ENCODE results near the gene TRIM61. TPM values are rescaled to one million over a fixed set of nuclear protein-coding genes. Genes with fewer than 3 reads are reported as not detected.

TRIM61 gene
- total and polyA plus RNA-seq, 9 of the 15 experiments (the other 6 are each of a cell fraction or from before 2014, with no cell fraction given), result 0.07 to 0.92 (median 0.42) TPM

DNA sequence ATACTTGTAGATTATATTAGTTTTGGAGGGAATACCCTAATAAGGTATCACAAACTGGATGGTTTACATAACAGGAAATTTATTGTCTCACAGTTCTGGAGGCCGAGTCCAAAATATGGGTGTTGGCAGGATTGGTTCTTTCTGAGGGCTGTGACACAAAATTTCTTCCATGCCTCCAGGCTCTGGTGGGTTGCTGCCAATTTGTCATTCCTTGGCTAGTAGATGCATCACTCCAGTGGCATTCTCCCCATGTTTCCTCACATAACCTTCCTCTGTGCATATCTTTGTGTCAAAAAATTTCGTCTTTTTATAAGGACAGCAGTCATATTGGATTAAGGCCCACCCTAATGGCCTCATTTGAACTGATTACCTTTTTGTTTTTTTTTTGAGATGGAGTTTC lies 51.2 kb downstream of the TRIM61 start:
- intact Hi-C loops (cut with micrococcal nuclease) (no loop called here), in situ Hi-C loops (cut with MboI) (no loop called here)
- Histone ChIP-seq H3K9ac (ENCODE audit: insufficient read depth in 1 of 2, low read depth in 2 of 2, low read length in 2 of 2) (no peak overlapping the region), H3K9me1 (ENCODE audit: control insufficient read depth, insufficient read depth, low read length) (no peaks in the 10 kb centered on the region), H4K20me1 (replicated peaks; ENCODE audit: control insufficient read depth, insufficient read depth, low read length) (no peaks in the 10 kb centered on the region), H3K79me2 (ENCODE audit: control insufficient read depth, insufficient read depth, low read length) (no peaks in the 10 kb centered on the region), H2AFZ (ENCODE audit: low read depth, low read length) (no peak overlapping the region), H3K9me3 (replicated peaks; ENCODE audit: control insufficient read depth, insufficient read depth, low read depth, low read length) (no peaks in the 10 kb centered on the region), H3K27me3 (ENCODE audit: control insufficient read depth in 2 of 2, insufficient read depth in 2 of 2, low read length in 2 of 2) (peaks cover 8 to 13% of the 10 kb centered on the region in 2 experiments; a peak in 4 of 5 replicates), H3K4me3 (no peak overlapping the region), H3K4me2 (ENCODE audit: insufficient read depth, low read length) (no peak overlapping the region), H3K36me3 (ENCODE audit: control insufficient read depth, insufficient read depth, low read length) (no peaks in the 10 kb centered on the region), H3K27ac (ENCODE audit: extremely low read depth, low read depth, low read length) (no peak overlapping the region), H3K4me1 (replicated peaks in 1 of 2; ENCODE audit: control insufficient read depth in 2 of 2, insufficient read depth in 2 of 2, low read length in 2 of 2) (no peaks in the 10 kb centered on the region)
- DNase-seq (ENCODE audit: extremely low read depth in 1 of 4, low spot score in 3 of 4) (no peak), FAIRE-seq (no peak), ATAC-seq (no peak)
- TF ChIP-seq, protein P1, sequence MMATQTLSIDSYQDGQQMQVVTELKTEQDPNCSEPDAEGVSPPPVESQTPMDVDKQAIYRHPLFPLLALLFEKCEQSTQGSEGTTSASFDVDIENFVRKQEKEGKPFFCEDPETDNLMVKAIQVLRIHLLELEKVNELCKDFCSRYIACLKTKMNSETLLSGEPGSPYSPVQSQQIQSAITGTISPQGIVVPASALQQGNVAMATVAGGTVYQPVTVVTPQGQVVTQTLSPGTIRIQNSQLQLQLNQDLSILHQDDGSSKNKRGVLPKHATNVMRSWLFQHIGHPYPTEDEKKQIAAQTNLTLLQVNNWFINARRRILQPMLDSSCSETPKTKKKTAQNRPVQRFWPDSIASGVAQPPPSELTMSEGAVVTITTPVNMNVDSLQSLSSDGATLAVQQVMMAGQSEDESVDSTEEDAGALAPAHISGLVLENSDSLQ (IDR thresholded peaks at IDR 0.05), result no peak
- TF ChIP-seq, protein P2, sequence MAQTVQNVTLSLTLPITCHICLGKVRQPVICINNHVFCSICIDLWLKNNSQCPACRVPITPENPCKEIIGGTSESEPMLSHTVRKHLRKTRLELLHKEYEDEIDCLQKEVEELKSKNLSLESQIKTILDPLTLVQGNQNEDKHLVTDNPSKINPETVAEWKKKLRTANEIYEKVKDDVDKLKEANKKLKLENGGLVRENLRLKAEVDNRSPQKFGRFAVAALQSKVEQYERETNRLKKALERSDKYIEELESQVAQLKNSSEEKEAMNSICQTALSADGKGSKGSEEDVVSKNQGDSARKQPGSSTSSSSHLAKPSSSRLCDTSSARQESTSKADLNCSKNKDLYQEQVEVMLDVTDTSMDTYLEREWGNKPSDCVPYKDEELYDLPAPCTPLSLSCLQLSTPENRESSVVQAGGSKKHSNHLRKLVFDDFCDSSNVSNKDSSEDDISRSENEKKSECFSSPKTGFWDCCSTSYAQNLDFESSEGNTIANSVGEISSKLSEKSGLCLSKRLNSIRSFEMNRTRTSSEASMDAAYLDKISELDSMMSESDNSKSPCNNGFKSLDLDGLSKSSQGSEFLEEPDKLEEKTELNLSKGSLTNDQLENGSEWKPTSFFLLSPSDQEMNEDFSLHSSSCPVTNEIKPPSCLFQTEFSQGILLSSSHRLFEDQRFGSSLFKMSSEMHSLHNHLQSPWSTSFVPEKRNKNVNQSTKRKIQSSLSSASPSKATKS (CRISPR knock-in tag; IDR thresholded peaks at IDR 0.05), result no peak
- BruUV-seq (replicated peaks), result no TSS peak
- 0% methylated on average over 2 of the region's 2 CpGs for WGBS (ENCODE audit: insufficient coverage, low coverage, missing lambda C conversion rate)
- CTCF ChIA-PET (ENCODE audit: low intra/inter-chr PET ratio), result no interaction called here
- POLR2A ChIA-PET, result no interaction called here

Data from K562 (cell line).